CD4-positive, alpha-beta T cell treated with Interleukin-6 for 4 hours (primary cell): ENCODE results near the gene KLHDC4.
"Not testable (repeated sequence)": the region's sequence is repeated elsewhere in the genome, so short reads cannot be mapped to it uniquely, and the experiment has no call there.

Experiments used
- DNase-seq: peaks from one replicate; pipeline ENCODE4 v3.0.0-alpha.2; 2020; ENCODE audit warnings: mixed read lengths

The KLHDC4 gene

GRCh38 chr16:87681051-87681602, 84.7 kb downstream of the KLHDC4 start:
- DNase-seq: not testable (repeated sequence)

GRCh38 chr16:87680272-87680644, 85.5 kb downstream of the KLHDC4 start:
- DNase-seq: no peak

GRCh38 chr16:87679593-87680271, 86.1 kb downstream of the KLHDC4 start:
- DNase-seq: no peak

GRCh38 chr16:87678618-87679017, 87.2 kb downstream of the KLHDC4 start:
- DNase-seq: no peak

- no peak for DNase-seq
Measured at GRCh38 chr16:87677830-87678229, 88.0 kb downstream of the KLHDC4 start.

GRCh38 chr16:87675111-87675719, 90.6 kb downstream of the KLHDC4 start:
- DNase-seq: no peak

GRCh38 chr16:87674419-87674818, 91.4 kb downstream of the KLHDC4 start:
- no peak for DNase-seq

GRCh38 chr16:87671715-87672270, 94.0 kb downstream of the KLHDC4 start:
- DNase-seq: no peak

GRCh38 chr16:87671221-87671620, 94.6 kb downstream of the KLHDC4 start:
- DNase-seq: no peak

- no peak for DNase-seq
Measured at GRCh38 chr16:87669672-87670071, 96.1 kb downstream of the KLHDC4 start.

GRCh38 chr16:87667946-87668345, 97.8 kb downstream of the KLHDC4 start:
- DNase-seq: no peak

- DNase-seq: no peak
Measured at GRCh38 chr16:87667443-87667842, 98.3 kb downstream of the KLHDC4 start.

- no peak for DNase-seq
Measured at GRCh38 chr16:87666919-87667318, 98.9 kb downstream of the KLHDC4 start.

- no peak for DNase-seq
Measured at GRCh38 chr16:87665193-87665592, 100.6 kb downstream of the KLHDC4 start.

- DNase-seq: no peak
Measured at GRCh38 chr16:87664792-87665191, 101.0 kb downstream of the KLHDC4 start.

- DNase-seq: no peak
Measured at GRCh38 chr16:87662254-87663204, 103.3 kb downstream of the KLHDC4 start.

- no peak for DNase-seq
Measured at GRCh38 chr16:87661561-87661960, 104.2 kb downstream of the KLHDC4 start.

- no peak for DNase-seq
Measured at GRCh38 chr16:87658564-87659225, 107.1 kb downstream of the KLHDC4 start.
